Measurements from ENCODE around the gene HNRNPA1L2. TPM values are rescaled to one million over a fixed set of nuclear protein-coding genes. Genes with fewer than 3 reads are reported as not detected.
"Not testable (repeated sequence)": the region's sequence is repeated elsewhere in the genome, so short reads cannot be mapped to it uniquely, and the experiment has no call there.

The HNRNPA1L2 gene
- total RNA-seq, 2 donors from 2014 or later: 6.9 to 11.6 TPM

DNA sequence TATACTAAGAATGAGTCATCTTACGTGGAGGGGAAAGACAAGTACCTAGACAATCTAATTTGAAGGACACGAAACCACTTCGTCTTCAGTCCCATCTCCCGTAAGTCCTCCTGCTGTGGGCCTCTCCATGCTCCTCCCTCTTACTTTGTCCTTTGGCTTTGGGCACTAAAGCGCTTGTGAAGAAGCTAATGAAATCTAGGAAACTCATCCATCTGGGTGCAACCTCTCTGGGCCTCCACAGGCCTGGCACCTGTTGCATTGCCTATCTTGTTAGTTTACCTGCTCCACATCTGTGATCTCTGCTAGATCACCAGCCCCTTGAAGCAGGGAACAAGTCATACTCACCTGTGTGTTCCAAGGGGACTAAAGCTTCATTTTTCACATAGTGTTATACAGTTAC, 32.1 kb upstream of the HNRNPA1L2 start:
- not testable (repeated sequence) for H3K9me3 Mint-ChIP-seq; H3K4me3 Mint-ChIP-seq; H3K4me1 Mint-ChIP-seq (ENCODE audit: low read depth in 2 of 2); H3K27ac Mint-ChIP-seq; ATAC-seq; DNase-seq (ENCODE audit: low spot score); H3K36me3 Mint-ChIP-seq
- peaks cover 5 to 12% of the 10 kb centered on the region in 2 donors for H3K27me3 Mint-ChIP-seq

DNA sequence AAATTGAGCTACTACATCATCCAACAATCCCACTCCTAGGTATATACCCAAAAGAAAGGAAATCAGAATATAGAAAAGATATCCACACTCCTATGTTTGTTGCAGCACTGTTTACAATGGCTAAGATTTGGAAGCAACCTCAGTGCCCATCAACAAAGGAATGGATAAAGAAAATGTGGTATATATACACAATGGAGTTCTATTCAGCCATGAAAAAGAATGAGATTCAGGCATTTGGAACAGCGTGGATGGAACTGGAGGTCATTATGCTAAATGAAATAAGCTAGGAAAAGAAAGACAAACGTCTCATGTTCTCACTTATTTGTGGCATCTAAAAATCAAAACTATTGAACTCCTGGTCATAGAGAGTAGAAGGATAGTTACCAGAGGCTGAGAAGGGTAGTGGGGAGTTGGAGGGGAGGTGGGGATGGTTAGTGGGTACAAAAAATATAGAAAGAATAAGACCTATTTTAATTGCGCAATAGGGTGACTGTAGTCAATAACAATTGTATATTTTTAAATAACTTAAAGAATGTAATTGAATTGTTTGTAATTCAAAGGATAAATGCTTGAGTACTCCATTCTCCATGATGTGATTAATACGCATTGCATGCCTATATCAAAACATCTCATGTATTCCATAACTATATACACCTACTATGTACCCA, 27.0 kb upstream of the HNRNPA1L2 start:
- Mint-ChIP-seq H3K4me3 (peak overlapping the region; percentile 60), H3K9me3 (no peaks in the 10 kb centered on the region), H3K36me3 (no peaks in the 10 kb centered on the region), H3K27ac (peak overlapping the region in 1 of 2 donors; percentile 57), H3K27me3 (peaks cover 5 to 6% of the 10 kb centered on the region in 2 donors), H3K4me1 (ENCODE audit: low read depth in 2 of 2) (peaks cover 17% of the 10 kb centered on the region in 2 donors)
- no peak for ATAC-seq
- no peak for DNase-seq (ENCODE audit: low spot score)

DNA sequence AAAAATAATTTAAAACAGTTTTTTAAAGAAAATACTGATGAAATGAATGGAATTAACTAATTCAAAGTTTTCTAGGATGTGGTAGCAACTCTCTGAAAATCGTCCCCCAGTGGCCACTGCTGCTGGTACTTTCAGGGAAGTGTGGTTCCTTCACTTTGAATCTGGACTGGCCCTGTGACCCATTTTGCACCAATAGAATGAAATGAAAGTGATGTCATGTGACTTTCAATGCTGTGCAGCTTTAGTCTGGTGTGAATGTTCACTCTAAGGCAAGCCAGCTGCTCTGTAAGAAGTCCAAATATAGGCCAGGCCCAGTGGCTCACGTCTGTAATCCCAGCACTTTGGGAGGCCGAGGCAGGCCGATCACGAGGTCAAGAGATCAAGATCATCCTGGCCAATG, 26.4 kb upstream of the HNRNPA1L2 start:
- Mint-ChIP-seq H3K27ac (peak overlapping the region; percentile 72 to 93), H3K4me3 (peak overlapping the region; percentile 98), H3K4me1 (ENCODE audit: low read depth in 2 of 2) (peaks cover 17% of the 10 kb centered on the region in 2 donors), H3K9me3 (no peaks in the 10 kb centered on the region), H3K36me3 (no peaks in the 10 kb centered on the region), H3K27me3 (peaks cover 5 to 6% of the 10 kb centered on the region in 2 donors)
- DNase-seq (ENCODE audit: low spot score): no peak
- no peak for ATAC-seq

DNA sequence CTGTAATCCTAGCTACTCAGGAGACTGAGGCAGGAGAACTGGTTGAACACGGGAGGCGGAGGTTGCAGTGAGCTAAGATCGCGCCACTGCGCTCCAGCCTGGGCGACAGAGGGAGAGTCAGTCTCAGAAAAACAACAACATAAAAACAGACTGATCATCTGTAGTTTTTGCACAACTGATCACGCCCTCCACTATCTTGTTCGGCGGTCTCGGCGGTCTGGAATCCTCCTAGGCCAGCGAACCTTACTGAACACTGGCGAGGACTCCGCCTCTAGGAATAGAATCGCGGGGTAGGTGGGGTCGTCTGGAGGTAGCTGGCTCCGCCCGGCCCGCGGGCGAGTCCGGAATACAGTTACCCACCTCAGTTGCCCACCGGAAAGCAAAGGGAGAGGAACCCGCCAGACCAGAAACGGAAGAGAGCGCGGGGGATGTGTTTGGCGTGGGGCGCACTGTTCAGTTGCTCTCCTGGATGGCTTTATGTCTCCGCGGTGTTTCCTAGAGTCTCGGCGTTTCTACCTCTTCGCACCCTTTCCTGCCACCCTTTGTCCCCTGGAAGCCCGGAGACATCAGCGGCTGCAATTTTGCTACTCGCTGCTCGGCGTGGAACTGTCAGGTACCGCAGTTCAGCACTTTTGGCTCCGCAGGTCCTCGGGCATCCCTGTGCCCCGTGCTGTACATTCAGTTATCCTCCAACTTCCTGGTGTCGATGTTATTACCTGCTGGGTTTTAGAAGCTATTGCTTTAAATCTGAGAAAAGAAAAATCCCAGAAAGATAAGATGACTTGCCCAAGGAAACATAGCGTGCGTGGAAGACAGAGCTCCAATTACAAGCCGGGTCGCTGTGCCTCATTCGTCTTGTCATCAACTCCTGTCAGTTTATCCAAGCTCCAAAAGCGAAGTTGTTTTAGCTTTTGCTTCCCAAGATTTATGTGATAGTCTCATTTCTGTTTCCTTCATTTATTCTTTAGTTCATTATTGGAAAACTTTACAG, 24.9 kb upstream of the HNRNPA1L2 start:
- H3K27ac Mint-ChIP-seq: peak overlapping the region; percentile 72 to 93
- H3K27me3 Mint-ChIP-seq: peaks cover 5 to 6% of the 10 kb centered on the region in 2 donors
- DNase-seq (ENCODE audit: low spot score) (peak; percentile 88), ATAC-seq (peak; percentile 98)
- peak overlapping the region; percentile 98 for H3K4me3 Mint-ChIP-seq
- no peaks in the 10 kb centered on the region for H3K9me3 Mint-ChIP-seq
- H3K36me3 Mint-ChIP-seq: no peaks in the 10 kb centered on the region
- H3K4me1 Mint-ChIP-seq (ENCODE audit: low read depth in 2 of 2): peaks cover 17% of the 10 kb centered on the region in 2 donors

DNA sequence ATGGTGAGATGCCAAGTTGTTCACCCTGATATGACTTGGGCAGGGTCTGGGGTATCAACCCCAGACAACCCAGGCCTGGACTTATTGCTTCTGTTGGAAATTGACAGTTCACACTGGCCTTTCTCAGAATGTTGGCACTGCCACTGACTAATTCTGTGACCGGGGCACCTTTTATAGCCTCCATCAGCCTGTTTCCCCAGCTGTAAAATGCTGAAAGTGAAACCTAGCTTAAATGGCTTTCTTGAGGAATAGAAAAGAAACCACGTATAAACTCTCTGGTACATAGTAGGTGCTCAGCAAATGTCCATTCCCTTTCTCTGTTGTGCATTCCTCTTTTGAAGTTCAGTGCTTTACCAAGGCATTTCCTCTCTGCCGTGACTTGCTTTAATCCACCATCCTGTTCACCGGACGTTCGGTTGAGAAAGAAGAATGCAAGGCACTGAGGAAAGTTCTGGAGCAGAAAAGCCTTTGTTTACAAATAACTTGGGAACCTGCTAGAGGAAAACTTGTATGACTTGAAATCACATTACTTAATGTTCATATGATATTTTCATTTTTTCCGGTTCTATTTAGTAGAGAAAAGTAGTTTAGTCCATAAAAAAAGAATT, 11.0 kb upstream of the HNRNPA1L2 start:
- not testable (repeated sequence) for H3K27ac Mint-ChIP-seq, H3K36me3 Mint-ChIP-seq

DNA sequence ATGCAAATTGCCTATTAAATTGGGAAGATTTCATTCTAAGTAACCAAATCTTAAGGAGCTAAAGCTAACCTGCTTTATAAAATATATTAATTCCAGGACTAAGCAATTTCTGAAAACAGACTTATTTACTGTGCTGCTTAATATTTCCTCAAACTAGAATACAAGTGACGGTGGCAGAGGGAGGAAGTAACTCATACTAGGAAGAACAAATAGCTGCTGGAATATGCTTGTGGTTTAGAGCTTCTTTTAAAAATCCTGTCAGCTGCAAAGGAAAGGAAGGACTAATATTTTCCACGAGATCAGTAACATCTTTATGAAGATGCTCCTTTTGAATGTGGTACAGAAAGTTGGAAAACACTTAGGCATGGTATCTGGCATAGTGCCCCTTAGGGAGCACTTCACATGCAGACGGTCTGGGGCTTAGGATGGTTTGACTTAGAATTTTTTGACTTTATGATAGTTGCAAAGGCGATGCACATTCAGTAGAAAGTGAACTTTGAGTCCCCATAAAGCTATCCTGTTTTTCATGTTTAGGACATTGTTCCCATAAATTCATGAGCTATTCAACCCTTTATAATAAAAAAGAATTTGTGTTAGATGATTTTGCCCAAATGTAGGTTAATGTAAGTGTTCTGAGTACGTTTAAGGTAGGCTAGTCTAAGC, 3.4 kb upstream of the HNRNPA1L2 start:
- no peak overlapping the region for H3K4me3 Mint-ChIP-seq
- ATAC-seq (no peak), DNase-seq (ENCODE audit: low spot score) (no peak)
- no peaks in the 10 kb centered on the region for H3K9me3 Mint-ChIP-seq
- peaks cover 6 to 10% of the 10 kb centered on the region in 2 donors for H3K4me1 Mint-ChIP-seq (ENCODE audit: low read depth in 2 of 2)
- H3K36me3 Mint-ChIP-seq: peaks cover 26% of the 10 kb centered on the region
- no peaks in the 10 kb centered on the region for H3K27me3 Mint-ChIP-seq
- no peak overlapping the region for H3K27ac Mint-ChIP-seq

More for the DNA sequence above, 11.0 kb upstream of the HNRNPA1L2 start:
- not testable (repeated sequence) for H3K27me3 Mint-ChIP-seq; H3K4me3 Mint-ChIP-seq; H3K9me3 Mint-ChIP-seq; H3K4me1 Mint-ChIP-seq (ENCODE audit: low read depth in 2 of 2); DNase-seq (ENCODE audit: low spot score); ATAC-seq

DNA sequence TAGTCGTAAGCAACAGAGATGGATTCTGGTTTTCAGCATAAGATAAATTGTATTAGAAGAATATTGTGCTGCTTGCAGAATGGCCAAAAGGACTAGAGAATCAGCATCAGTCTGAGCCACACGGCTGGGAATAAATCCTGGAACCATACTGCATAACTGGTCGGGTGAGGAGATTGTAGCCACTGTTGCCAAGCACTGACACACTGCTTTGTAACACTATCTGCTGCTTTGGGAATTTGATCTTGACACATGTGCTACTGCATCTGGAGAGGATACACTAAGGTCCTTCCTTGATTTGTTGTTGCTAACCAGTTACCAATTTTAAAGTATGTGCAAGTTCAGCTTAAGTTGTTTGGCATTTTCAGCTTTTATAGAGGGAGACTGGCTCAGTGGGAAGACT, 1.9 kb downstream of the HNRNPA1L2 start:
- Mint-ChIP-seq H3K9me3 (no peaks in the 10 kb centered on the region), H3K27me3 (no peaks in the 10 kb centered on the region), H3K27ac (no peak overlapping the region), H3K4me3 (no peak overlapping the region), H3K36me3 (peaks cover 26% of the 10 kb centered on the region), H3K4me1 (ENCODE audit: low read depth in 2 of 2) (peaks cover 6 to 10% of the 10 kb centered on the region in 2 donors)
- ATAC-seq (no peak), DNase-seq (ENCODE audit: low spot score) (no peak)

DNA sequence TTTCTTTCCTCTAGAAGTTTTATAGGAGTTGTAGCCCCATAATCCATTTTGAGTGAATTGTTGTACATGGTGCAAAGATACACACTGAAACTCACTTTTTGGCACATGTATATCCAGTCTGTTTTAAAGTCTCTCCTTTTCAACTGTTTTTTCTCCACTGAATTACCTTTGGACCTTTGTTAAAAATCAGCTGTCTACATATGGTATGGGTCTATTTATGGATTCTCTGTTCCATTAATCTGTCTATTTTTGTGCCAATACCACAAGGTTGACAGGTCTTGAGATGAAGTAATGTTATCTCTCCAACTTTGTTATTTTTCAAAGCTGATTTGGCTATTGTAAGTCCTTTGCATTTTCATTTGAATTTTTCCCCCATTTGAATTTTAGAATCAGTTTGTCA, 4.7 kb downstream of the HNRNPA1L2 start:
- no peak for DNase-seq (ENCODE audit: low spot score)
- H3K27me3 Mint-ChIP-seq: no peaks in the 10 kb centered on the region
- H3K27ac Mint-ChIP-seq: no peak overlapping the region
- no peak overlapping the region for H3K4me3 Mint-ChIP-seq
- H3K4me1 Mint-ChIP-seq (ENCODE audit: low read depth in 2 of 2): peaks cover 12 to 19% of the 10 kb centered on the region in 2 donors
- peaks cover 11% of the 10 kb centered on the region for H3K36me3 Mint-ChIP-seq
- H3K9me3 Mint-ChIP-seq: no peaks in the 10 kb centered on the region
- no peak for ATAC-seq

DNA sequence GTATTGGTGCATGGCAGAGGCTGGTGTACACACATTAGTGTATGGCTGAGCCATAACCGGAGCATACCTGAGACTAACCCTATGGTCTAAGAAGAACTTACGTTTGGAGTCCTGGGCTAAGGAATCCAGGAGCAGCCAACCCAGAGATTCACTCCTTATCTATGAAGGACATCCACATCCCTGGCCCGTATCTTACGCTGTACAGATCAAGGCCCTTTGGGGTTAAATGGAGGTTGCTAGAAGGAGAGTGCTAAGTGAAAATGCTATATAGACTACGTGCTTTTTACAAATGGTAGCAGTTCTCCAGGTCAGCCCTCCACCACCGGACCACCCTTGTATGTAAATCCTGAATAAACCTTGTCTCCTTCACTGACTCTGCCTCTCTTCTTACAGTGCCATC, 8.5 kb downstream of the HNRNPA1L2 start:
- Mint-ChIP-seq H3K4me1 (ENCODE audit: low read depth in 2 of 2) (peaks cover 9 to 10% of the 10 kb centered on the region in 2 donors), H3K27me3 (no peaks in the 10 kb centered on the region), H3K27ac (no peak overlapping the region), H3K4me3 (no peak overlapping the region), H3K9me3 (no peaks in the 10 kb centered on the region), H3K36me3 (no peaks in the 10 kb centered on the region)
- DNase-seq (ENCODE audit: low spot score): no peak
- no peak for ATAC-seq

DNA sequence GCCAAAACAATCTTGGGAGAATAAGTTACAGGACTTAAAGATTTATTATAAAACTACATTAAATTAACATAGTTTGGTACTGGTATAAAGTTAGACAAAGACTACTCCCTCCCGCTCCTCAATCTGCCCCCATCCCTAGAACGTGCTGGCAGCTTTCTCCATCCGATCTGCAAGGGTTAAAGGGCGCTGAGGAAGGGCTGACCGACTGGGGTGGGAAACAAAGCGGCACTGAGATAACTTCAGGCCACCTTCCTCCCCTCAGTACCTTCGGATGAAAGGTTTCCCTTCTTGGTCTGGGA, 9.6 kb downstream of the HNRNPA1L2 start:
- no peaks in the 10 kb centered on the region for H3K27me3 Mint-ChIP-seq

DNA sequence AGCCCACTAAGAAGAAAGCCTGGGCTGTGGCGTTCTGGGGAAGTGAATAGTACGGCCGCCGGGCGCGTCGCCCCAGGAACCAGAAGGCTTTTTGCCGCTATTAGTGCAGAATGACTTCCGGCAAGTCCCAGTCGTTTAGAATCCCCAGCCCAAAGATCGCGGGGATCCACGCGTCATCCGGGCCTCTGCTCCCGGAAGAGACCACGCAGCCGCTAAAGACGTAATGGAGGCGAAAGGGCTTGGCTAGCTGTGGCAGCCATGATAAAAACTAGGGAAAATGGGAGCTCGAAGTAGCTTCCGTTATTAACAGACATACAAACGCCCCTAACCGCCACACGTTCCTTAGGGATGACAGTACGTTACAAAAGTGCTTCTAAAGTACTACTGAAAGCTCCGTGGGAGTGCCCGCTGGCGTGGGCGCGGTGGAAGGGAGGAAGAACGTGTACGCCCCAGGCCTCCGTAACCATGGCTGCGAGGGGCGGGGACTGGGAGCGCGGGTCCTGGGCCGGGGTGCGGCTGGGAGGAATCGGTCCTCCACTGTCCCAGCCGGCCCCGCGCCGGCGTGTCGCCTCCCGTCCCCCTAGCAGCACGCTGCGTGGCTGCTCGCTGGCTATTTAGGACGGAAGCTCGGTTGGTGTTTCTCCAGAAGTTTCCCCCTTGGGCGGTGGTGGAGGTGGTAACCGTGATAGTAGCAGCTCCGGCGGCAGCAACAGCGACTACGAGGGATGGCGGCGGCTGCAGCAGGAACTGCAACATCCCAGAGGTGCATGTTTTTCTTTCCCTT, 10.2 kb downstream of the HNRNPA1L2 start, which contains the start of gene SUGT1:
TSS of gene SUGT1 (plus strand) at position 641 of the 784 bp plus-strand sequence. CDS start at position 726, 85 bp downstream.
- peak; percentile 98 for DNase-seq (ENCODE audit: low spot score)
- H3K36me3 Mint-ChIP-seq: no peaks in the 10 kb centered on the region
- no peaks in the 10 kb centered on the region for H3K27me3 Mint-ChIP-seq
- H3K4me1 Mint-ChIP-seq (ENCODE audit: low read depth in 2 of 2): peaks cover 9 to 10% of the 10 kb centered on the region in 2 donors
- no peak within 1 kb of the TSS for H3K4me3 Mint-ChIP-seq
- no peak within 1 kb of the TSS for H3K27ac Mint-ChIP-seq
- peak; percentile 99 for ATAC-seq
- H3K9me3 Mint-ChIP-seq: no peaks in the 10 kb centered on the region

More for the DNA sequence above, 9.6 kb downstream of the HNRNPA1L2 start:
- no peak for DNase-seq (ENCODE audit: low spot score)
- no peaks in the 10 kb centered on the region for H3K9me3 Mint-ChIP-seq
- H3K36me3 Mint-ChIP-seq: no peaks in the 10 kb centered on the region
- H3K4me1 Mint-ChIP-seq (ENCODE audit: low read depth in 2 of 2): peaks cover 9 to 10% of the 10 kb centered on the region in 2 donors
- ATAC-seq: no peak
- no peak overlapping the region for H3K27ac Mint-ChIP-seq
- no peak overlapping the region for H3K4me3 Mint-ChIP-seq

DNA sequence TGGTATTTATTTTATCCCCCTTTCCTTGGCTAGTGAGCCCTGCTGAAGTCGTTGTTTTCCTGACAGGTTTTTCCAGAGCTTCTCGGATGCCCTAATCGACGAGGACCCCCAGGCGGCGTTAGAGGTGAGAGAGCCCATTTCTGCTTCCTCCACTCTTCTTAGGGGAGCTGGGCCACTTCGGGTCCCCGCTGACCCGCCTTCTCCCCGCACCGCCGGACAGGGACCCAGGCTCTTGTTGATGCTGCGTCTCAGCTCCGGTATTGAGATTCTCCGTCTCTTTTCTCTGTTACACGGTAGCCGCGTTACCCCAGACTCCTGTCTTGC, 10.7 kb downstream of the HNRNPA1L2 start:
- H3K27me3 Mint-ChIP-seq: no peaks in the 10 kb centered on the region
- H3K4me1 Mint-ChIP-seq (ENCODE audit: low read depth in 2 of 2): peaks cover 9 to 10% of the 10 kb centered on the region in 2 donors
- H3K9me3 Mint-ChIP-seq: no peaks in the 10 kb centered on the region
- ATAC-seq (peak; percentile 47 to 48), DNase-seq (ENCODE audit: low spot score) (no peak)
- no peak overlapping the region for H3K27ac Mint-ChIP-seq
- no peaks in the 10 kb centered on the region for H3K36me3 Mint-ChIP-seq
- no peak overlapping the region for H3K4me3 Mint-ChIP-seq

DNA sequence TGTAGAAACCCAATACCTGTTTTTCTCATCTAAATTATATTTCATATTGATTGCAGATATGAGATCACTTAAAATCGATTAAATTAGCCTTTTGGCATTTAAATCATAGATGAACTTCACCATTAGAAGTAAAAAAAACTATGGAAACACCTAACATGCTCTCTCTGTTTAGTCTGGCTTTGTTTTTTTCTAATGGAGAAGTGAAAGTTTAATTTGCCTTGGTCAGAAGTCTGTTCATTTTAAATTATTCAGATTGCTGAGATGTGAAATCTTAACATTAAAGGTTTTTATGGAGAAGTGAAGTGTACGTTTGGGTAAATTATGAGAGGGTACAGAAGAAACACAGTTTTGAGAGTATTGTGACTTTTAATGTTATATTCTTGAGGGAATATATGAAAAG, 17.1 kb downstream of the HNRNPA1L2 start:
- H3K27ac Mint-ChIP-seq: no peak overlapping the region
- peaks cover 6% of the 10 kb centered on the region for H3K36me3 Mint-ChIP-seq
- H3K27me3 Mint-ChIP-seq: no peaks in the 10 kb centered on the region
- peaks cover 0 to 4% of the 10 kb centered on the region in 2 donors for H3K4me1 Mint-ChIP-seq (ENCODE audit: low read depth in 2 of 2)
- no peak for DNase-seq (ENCODE audit: low spot score)
- no peak overlapping the region for H3K4me3 Mint-ChIP-seq
- ATAC-seq: no peak
- H3K9me3 Mint-ChIP-seq: no peaks in the 10 kb centered on the region

Data from natural killer cell treated with Interleukin-12 subunit alpha and Interleukin-12 subunit beta and Interleukin-15 and Interleukin-18, amount 100 ng/mL, for 72 hours (primary cell).